LNCaP clone FGC (cell line): Measurements from ENCODE around the gene MED13L.

ENCODE experiments used
- DNase-seq: peaks from one replicate; pipeline ENCODE4 v3.0.0-alpha.2; 2011; ENCODE audit warnings: low read depth
- H3K4me3 ChIP-seq: 2 replicates; pipeline ENCODE4 v1.5.1; 2011; ENCODE audit warnings: mild to moderate bottlenecking, low read depth, low read length, control low read depth
- TF ChIP-seq, protein P1 (sequence below): IDR thresholded peaks from 2 replicates; pipeline ENCODE4 v1.5.1; 2012; ENCODE audit warnings: mild to moderate bottlenecking; ENCODE audit not compliant: control insufficient read depth, insufficient read depth; ENCODE audit errors: extremely low read depth

MED13L gene

DNA sequence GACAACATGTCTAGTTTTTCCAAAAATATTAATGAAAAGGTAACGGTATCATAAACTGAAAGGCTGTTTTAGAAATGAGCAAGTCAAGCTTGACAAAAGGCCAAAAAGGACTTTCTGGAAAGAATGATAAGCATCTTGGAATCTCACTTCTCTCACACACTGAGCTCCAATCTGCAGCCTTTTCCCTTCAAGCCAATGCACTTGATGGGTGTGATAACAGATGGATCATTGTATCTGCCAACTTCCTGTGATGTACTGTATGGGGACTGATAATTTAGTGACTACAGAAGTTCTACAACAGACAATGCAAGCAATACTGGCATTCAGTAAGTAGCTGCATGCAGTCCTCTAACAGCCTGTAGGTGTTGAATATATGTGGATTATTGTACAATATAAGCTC, 147.1 kb downstream of the MED13L start:
- TF ChIP-seq, protein P1, sequence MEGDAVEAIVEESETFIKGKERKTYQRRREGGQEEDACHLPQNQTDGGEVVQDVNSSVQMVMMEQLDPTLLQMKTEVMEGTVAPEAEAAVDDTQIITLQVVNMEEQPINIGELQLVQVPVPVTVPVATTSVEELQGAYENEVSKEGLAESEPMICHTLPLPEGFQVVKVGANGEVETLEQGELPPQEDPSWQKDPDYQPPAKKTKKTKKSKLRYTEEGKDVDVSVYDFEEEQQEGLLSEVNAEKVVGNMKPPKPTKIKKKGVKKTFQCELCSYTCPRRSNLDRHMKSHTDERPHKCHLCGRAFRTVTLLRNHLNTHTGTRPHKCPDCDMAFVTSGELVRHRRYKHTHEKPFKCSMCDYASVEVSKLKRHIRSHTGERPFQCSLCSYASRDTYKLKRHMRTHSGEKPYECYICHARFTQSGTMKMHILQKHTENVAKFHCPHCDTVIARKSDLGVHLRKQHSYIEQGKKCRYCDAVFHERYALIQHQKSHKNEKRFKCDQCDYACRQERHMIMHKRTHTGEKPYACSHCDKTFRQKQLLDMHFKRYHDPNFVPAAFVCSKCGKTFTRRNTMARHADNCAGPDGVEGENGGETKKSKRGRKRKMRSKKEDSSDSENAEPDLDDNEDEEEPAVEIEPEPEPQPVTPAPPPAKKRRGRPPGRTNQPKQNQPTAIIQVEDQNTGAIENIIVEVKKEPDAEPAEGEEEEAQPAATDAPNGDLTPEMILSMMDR = no peak
- H3K4me3 ChIP-seq = no peak overlapping the region
- no peak for DNase-seq

DNA sequence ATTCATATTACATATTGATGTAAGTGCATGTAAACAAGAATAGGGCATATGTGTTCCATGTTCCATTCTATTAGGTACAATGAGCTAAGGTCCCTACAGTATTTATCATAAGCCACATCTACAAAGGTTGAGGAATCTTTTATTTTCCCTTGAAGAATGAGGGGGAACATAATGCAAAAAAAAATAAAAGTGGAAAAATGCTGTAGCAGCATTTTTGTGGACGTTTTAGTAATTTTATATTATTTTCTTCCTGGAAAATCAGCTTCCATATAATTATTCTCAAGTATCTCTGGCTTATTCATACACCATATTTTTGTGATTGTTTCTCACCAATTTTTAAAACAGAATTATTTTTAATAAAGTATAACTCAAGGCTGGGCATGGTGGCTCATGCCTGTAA, 148.7 kb downstream of the MED13L start:
- TF ChIP-seq, protein P1 = no peak
- DNase-seq = no peak
- H3K4me3 ChIP-seq = no peak overlapping the region

DNA sequence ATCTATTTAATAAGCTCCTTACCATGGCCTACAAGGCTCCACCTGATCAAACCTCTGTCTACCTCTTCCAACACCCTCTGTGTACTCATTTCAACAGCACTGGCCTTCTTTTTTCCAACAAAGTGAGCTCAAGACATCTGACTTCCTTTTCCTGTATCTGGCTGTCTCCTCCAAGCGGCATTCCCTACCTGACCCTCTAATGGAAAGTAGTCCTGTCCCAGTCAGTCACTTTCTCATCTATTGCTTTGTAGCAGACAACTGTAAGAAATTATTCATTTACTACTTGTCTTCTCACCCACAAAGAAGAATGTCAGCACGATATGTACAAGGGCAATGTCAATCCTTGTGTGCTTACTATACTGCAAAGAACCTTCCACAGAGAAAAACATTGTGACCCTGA, 149.6 kb downstream of the MED13L start:
- H3K4me3 ChIP-seq = no peak overlapping the region
- TF ChIP-seq, protein P1 = no peak
- no peak for DNase-seq

DNA sequence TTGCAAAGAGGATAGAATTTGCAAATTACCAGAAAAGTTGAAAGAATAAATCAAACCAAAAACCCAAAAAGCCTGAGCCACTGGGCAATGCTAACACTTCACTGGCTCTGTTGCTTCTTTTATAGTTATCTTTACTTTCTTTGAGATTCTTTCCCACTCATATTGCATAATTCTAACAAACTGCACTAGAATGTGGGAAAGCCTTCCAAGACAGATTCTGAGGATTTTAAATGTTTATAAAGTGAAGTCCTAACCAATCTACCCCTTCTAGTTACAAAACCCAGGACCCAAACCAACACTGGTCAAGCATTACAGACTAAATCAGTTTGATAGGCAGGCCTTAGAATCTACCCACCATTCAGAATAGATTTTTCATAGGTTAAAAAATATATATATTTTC, 150.9 kb downstream of the MED13L start:
- no peak for DNase-seq
- TF ChIP-seq, protein P1 = no peak
- H3K4me3 ChIP-seq = no peak overlapping the region

DNA sequence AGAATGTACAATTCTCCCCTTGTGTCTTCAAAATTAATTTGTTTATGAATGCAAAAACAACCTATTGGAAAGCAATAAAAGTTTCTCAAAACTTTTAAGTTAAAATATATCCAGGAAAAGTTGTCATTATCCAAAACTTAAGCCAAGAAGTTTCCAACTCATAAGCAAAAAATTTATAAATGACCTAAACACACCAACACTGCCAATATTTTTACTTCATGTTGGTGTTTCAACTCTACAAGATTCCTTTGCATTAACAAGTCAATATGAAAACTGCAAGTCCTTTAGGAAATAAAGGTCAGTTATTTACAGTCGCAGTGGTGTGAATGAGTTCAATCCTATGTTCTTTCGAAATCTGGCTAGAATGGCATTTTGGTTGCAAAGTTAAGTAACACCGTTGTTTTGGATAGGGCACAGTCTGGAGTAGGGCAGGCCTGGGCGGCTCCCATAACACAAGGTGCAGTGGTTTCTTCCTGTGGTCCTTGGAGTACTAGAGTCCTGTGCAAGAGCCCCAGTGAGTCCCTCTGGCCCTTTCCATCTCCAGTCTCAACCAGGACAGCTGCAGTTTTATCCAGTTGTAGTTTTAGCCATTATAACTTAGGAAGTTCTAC, 151.4 kb downstream of the MED13L start:
- H3K4me3 ChIP-seq = no peak overlapping the region
- no peak for DNase-seq
- TF ChIP-seq, protein P1 = no peak

DNA sequence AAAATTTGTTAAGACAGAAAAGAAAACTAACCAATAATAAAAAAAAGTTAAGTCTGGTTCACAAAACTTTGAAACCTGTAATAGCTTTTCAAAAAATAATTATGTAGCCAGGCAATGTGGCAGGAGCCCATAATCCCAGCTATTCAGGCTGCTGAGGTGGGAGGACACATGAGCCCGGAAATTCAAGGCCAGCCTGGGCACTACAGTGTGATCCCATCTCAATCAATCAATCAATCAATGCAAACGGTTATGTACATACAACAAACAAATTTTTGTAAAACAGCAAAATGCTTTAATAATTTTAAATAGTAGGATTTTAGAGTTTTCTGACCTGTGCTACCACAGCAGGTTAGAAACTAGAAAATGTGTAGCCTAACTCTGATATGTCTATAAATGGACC, 152.4 kb downstream of the MED13L start:
- no peak overlapping the region for H3K4me3 ChIP-seq
- DNase-seq = no peak
- TF ChIP-seq, protein P1 = no peak
